Astrocyte of the cerebellum (primary cell): Measurements from ENCODE around the gene TRIM17.

Experiments
- DNase-seq: peaks from one replicate; pipeline ENCODE4 v3.0.0-alpha.2; 2011; ENCODE audit warnings: low read depth
- H3K4me3 ChIP-seq: 2 replicates; pipeline ENCODE4 v1.5.1; 2011; ENCODE audit warnings: mild to moderate bottlenecking, low read depth, low read length, moderate library complexity
- in situ Hi-C: cut with HindIII; loops from 2 replicates; pipeline ENCODE4 v1.10.0; 2017; ENCODE audit warnings: low sequenced_read_pairs
- TF ChIP-seq, protein P1 (sequence below): IDR thresholded peaks from 2 replicates; pipeline ENCODE4 v1.5.1; 2012; ENCODE audit warnings: low read length, low read depth, moderate library complexity, mild to moderate bottlenecking; ENCODE audit errors: missing control alignments

Gene TRIM17, protein sequence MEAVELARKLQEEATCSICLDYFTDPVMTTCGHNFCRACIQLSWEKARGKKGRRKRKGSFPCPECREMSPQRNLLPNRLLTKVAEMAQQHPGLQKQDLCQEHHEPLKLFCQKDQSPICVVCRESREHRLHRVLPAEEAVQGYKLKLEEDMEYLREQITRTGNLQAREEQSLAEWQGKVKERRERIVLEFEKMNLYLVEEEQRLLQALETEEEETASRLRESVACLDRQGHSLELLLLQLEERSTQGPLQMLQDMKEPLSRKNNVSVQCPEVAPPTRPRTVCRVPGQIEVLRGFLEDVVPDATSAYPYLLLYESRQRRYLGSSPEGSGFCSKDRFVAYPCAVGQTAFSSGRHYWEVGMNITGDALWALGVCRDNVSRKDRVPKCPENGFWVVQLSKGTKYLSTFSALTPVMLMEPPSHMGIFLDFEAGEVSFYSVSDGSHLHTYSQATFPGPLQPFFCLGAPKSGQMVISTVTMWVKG

DNA sequence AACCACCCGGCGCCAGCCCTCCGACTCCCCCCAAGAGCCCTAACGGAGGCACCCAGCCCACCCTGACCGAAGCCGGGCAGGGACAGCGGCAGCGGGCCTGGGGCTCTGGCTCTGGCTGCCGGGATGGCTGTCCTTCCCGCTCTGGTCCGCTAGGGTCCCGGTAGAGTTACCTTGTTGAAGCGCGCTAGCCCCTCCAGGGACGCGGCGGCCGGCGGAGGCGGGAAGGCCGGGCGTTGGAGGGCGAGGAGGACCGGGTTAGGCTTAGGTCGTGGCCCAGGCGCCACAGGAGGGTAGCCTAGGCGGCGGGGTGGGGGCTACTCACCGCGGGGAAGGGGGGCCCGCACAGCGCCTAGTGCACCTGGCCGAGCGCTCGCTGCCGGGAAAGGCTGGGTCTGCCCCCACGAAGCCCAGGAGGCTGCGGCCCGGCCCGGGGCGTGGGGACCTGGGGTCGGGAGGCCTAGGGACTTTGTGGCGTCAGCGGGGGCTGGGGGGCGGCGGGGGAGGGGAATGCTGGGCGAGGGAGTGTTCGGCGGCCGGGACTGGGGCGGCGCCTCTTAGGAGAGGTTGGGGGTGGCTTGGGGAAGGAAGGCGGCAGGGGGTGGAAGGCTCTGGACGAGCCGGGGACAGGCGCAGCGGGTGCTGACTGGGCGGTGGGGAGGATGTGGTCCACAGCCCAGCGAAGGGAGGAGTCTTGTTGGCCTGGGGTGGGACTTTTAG is at the start of gene TRIM17:
Gene TRIM17 (minus strand): TSS at position 645 of the 717 bp plus-strand sequence. CDS start 1,789 bp downstream, outside the sequence.
- no peak for DNase-seq
- peak within 1 kb of the TSS; percentile 44 for H3K4me3 ChIP-seq
- TF ChIP-seq, protein P1, sequence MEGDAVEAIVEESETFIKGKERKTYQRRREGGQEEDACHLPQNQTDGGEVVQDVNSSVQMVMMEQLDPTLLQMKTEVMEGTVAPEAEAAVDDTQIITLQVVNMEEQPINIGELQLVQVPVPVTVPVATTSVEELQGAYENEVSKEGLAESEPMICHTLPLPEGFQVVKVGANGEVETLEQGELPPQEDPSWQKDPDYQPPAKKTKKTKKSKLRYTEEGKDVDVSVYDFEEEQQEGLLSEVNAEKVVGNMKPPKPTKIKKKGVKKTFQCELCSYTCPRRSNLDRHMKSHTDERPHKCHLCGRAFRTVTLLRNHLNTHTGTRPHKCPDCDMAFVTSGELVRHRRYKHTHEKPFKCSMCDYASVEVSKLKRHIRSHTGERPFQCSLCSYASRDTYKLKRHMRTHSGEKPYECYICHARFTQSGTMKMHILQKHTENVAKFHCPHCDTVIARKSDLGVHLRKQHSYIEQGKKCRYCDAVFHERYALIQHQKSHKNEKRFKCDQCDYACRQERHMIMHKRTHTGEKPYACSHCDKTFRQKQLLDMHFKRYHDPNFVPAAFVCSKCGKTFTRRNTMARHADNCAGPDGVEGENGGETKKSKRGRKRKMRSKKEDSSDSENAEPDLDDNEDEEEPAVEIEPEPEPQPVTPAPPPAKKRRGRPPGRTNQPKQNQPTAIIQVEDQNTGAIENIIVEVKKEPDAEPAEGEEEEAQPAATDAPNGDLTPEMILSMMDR, result peak; percentile 50
- in situ Hi-C loops, result no loop called here

DNA sequence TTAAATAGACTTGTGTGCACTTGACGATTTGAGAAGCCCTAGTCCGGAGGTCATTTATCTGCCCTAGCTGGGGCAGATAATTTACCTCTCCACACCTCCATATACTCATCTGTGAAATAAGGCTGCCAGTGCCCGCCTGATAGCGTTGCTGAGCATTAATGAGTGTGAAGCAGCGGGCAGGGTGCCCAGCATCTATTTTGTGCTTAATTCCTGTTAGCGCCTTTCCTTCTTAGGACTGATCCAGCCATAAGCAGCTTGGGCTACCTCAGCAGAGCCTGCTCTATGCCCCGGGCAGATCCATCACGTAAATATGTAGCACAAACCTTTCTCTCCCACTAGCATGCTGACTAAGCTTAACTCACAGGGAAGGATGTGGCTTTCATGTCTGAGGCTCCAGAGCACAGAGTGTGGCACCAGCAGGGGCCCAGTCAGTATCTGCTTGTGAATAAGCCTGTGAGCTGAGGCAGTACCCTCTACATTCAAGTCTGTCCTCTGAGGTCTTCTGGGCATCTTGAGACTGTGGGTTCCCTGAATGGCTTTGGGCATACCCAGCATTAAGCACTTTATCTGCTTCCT is 49.0 kb upstream of the TRIM17 start:
- H3K4me3 ChIP-seq, result no peak overlapping the region
- no peak for DNase-seq
- in situ Hi-C loops, result loop anchor here (5.0 kb wide), 1 partner anchor 298 kb away; the partner anchor contains the start of gene IBA57
- TF ChIP-seq, protein P1, result no peak

DNA sequence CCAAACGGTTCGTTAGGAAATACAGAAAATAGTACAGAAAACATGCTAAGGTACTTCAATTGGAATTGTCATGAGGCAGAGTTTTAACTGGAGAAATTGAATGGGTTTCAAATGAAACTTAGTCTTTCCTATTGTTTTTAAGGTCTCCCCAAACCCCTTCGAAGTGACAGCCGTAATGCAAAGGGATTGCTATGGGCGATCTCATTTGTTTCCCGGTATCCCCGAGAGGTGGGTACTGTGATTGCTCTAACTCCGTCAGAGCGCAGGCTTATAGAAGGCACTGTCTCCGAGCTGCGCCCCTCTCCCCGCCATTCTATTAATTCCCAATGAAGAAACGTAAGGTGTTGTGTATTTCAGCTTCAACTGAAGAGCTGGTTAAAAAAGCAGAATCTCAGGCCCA is 48.5 kb upstream of the TRIM17 start:
- in situ Hi-C loops, result loop anchor here (5.0 kb wide), 1 partner anchor 298 kb away; the partner anchor contains the start of gene IBA57
- DNase-seq, result no peak
- H3K4me3 ChIP-seq, result peak overlapping the region; percentile 36
- TF ChIP-seq, protein P1, result no peak

DNA sequence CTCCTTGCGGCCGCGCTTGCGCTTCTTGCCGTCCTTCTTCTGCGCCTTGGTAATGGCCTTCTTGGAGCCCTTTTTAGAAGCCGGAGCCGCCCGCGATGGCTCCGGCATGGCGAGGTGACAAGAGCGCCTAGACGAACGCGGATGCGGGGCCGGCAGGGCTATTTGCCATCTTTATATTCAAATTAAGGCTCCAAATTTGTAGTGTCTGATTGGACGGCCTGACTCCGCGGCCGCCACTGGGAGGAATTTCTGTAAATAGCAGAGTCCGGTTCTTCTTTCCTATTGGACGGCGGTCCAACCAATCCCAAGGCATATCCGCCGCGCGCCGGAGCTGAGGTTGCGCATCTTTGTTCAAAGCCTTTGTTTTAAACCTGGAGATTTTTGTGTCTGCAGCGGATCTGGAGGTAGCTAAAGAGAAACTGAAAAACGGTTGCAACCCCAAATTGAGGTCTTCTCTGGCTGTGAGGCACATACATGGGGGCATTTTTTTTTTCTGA is 47.9 kb upstream of the TRIM17 start:
- TF ChIP-seq, protein P1, result no peak
- DNase-seq, result peak; percentile 55
- peak overlapping the region; percentile 36 for H3K4me3 ChIP-seq
- in situ Hi-C loops, result no loop called here

DNA sequence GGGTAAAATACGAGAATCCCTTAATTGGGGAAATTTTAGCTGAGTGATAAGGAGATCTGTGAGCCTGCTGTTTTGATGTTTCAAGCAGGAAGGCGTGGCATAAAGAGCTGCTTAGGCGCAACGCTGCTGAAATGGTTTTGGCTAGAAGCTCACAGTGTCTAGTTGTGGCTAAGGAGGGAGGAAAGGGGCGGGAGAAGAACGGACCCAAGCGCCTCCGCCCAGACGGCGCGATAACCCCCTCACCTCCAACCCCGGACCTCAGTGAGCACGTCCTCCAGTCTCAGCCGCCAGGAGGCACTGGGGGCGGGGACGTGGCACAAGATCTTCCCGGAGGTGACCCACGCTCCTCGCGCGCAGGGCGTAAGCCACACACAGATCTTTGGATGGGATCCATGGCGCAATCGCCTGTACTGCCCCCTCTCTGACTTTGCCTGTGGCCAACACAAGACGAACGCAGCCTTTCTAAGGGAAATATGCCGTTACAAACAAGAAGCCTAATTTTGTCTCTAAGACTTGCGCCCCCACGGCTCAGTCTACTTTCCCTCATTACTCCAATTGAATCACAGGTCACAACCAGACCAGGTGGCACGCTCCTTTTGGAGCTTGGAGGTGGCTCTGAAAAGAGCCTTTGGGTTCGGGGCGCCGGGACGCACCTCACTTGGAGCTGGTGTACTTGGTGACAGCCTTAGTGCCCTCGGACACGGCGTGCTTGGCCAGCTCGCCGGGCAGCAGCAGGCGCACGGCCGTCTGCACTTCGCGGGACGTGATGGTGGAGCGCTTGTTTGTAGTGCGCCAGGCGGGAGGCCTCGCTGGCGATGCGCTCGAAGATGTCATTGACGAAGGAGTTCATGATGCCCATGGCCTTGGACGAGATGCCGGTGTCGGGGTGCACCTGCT is 47.1 kb upstream of the TRIM17 start:
- in situ Hi-C loops, result no loop called here
- DNase-seq, result no peak
- TF ChIP-seq, protein P1, result no peak
- peak overlapping the region; percentile 36 for H3K4me3 ChIP-seq
